Transverse colon (tissue), 3 donors: Measurements from ENCODE around the gene SDK2.

Source experiments
- CTCF ChIP-seq, 5 experiments: fragments of 200-600 bp in 3 of 5; fragments of 450-650 bp in 2 of 5; sonication (generic) in 3 of 5; IDR thresholded peaks; 1 replicate in 2 of 5; 2 replicates in 3 of 5; pipeline ENCODE4 v1.5.1; 2016 to 2017; ENCODE audit warnings: antibody characterized with exemption in 5 of 5, inconsistent platforms in 3 of 5, mild to moderate bottlenecking in 2 of 5, moderate library complexity in 1 of 5
- POLR2A ChIP-seq: fragments of 450-650 bp; IDR thresholded peaks from one replicate; pipeline ENCODE4 v1.6.1; 2016; ENCODE audit warnings: antibody characterized with exemption, mild to moderate bottlenecking, moderate library complexity

- TF ChIP-seq CTCF (IDR thresholded peaks at IDR 0.05) (no peak), POLR2A (no peak)
These were observed 174.9 kb downstream of the SDK2 start for GRCh38 chr17:73469311-73469710.
